AG09309 (cell line): ENCODE results near the gene POMT2.

ENCODE experiments used
- DNase-seq: peaks from one replicate; pipeline ENCODE4 v3.0.0-alpha.2; 2010; ENCODE audit warnings: low read depth
- H3K4me3 ChIP-seq: 2 replicates; pipeline ENCODE4 v1.5.1; 2011; ENCODE audit warnings: mild to moderate bottlenecking, low read depth, low read length, moderate library complexity; ENCODE audit not compliant: control insufficient read depth
- CTCF ChIP-seq: IDR thresholded peaks from 2 replicates; pipeline ENCODE4 v1.5.1; 2011; ENCODE audit warnings: mild to moderate bottlenecking, low read depth, low read length, inconsistent platforms; ENCODE audit not compliant: insufficient read depth, control insufficient read depth; ENCODE audit errors: missing control alignments

POMT2 gene

GRCh38 chr14:77275601-77276017 is 45.1 kb downstream of the POMT2 start:
- no peak for DNase-seq
- no peak for TF ChIP-seq CTCF
- no peak overlapping the region for H3K4me3 ChIP-seq

- no peak for TF ChIP-seq CTCF
- no peak for DNase-seq
- no peak overlapping the region for H3K4me3 ChIP-seq
Observed at GRCh38 chr14:77275041-77275580, 45.6 kb downstream of the POMT2 start.

- no peak overlapping the region for H3K4me3 ChIP-seq
- TF ChIP-seq CTCF: no peak
Observed at GRCh38 chr14:77273796-77274195, 46.9 kb downstream of the POMT2 start.

DNA sequence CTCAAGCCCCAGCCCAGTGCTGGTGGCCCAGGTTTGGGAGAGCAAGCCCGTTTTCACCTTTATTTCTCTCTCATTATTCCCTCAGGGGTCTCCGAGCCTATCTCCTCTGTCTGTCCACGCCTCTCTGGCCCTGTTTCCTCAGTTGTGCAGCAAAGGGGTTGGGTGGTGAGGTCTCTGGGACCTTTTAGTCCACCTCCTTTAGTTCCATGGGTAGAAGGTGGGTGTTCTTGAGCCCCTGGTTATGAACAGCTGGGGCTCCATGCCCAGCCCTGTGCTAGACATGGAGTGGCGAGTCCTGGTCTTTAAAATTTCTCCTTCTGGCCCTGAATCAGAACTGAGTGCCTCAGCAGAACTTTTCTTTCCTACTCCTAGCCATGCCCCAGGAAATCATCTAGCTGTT is 48.4 kb downstream of the POMT2 start:
- H3K4me3 ChIP-seq: no peak overlapping the region
- no peak for TF ChIP-seq CTCF
- no peak for DNase-seq

More at GRCh38 chr14:77273796-77274195, 46.9 kb downstream of the POMT2 start:
- DNase-seq: no peak

GRCh38 chr14:77271113-77271710 is 49.5 kb downstream of the POMT2 start, which contains the start of gene NGB:
Gene NGB, minus strand, starts transcription at chr14:77271206. Its CDS starts 269 bp downstream, at chr14:77270937.
- no peak for TF ChIP-seq CTCF
- H3K4me3 ChIP-seq: no peak within 1 kb of the TSS
- DNase-seq: no peak

- no peak for TF ChIP-seq CTCF
- no peak for DNase-seq
- H3K4me3 ChIP-seq: no peak overlapping the region
Observed at GRCh38 chr14:77270361-77271112, 50.1 kb downstream of the POMT2 start.
